GM19099 (cell line): ENCODE results near the gene PPAT.

Experiments used
- POLR2A ChIP-seq: IDR thresholded peaks from 3 replicates; pipeline ENCODE4 v1.6.1; 2011; ENCODE audit warnings: low read depth; ENCODE audit not compliant: insufficient read length; ENCODE audit errors: extremely low read depth

Gene PPAT

DNA sequence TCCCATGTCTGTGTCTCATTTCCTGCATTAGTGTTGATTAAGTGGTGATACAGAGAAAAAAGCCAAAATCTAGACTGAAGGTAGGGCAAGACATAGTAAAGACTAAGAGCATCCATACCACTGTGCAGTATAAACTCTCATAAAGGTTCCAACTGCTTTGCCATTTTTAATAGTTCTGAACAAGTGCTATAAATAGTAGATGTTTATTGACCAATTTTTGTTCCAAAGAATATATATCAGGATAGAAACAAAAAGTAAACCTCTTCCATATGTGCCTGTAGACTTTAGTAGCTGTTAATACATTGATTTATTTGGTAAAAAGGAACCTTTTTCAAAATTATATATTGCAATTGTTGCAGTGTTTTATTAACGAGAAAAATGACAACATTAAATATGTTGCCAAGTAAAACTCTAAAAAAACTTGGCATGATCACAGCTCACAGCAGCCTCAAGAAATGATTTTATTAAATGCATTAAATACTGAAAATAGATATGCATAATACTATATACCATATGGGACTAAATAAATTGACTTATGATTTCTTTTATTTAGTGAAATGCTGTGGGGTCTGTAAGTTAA, 25.8 kb downstream of the PPAT start:
- TF ChIP-seq POLR2A = no peak

DNA sequence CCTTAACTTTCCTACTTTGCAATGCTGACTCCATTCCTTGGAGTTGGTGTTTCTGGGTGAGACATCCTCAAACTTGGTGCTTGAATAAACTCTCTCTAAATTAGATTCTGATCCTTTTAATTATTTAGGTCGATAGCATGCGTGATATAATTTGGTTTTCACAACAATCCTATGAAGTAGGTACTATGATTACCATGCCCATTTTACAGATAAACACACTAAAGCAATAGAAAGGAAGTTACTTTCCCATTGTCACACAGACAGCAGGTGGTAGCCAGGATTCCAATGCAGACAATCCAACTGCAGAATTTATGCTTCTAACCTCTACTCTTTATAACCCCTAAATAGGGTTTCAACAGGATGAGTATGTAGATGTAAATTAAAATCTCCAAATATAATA, 26.4 kb downstream of the PPAT start:
- no peak for TF ChIP-seq POLR2A

DNA sequence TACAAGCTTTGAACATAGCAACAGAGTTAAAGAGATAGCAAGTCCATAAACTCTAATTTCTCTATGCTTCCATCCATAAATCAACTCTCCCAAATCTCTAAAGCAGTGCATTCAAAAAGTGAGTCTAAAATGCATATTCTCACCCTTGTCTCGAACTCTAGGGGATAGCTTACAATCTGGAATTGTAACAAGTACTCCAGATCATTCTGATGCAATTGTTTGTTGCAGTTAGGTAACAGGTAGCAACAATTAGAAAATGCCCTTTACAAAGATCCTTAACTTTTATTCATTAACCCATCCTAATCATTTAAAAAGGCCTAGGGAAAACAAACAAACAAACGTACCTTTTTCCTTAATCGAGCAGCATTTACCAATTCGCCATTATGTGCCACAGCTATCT, 29.3 kb downstream of the PPAT start:
- no peak for TF ChIP-seq POLR2A

DNA sequence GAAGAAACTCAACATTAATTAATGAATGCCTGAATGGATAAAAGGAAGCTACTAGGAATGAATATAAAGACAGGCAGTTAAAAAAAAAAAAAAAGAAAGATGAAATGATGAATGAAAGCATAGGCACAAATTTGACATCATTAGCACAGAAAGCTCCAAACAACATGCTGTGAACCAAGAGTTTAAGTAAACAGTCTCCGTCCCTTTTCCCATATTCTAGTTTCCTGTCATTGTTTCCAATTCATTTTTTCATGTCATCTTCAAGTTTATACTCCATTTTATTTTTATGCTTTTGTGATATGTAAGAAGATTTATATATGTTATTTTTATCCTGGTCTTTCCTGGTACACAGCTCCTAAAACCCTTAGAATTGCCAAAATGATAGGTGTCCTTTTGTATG, 30.4 kb downstream of the PPAT start:
- TF ChIP-seq POLR2A = no peak

DNA sequence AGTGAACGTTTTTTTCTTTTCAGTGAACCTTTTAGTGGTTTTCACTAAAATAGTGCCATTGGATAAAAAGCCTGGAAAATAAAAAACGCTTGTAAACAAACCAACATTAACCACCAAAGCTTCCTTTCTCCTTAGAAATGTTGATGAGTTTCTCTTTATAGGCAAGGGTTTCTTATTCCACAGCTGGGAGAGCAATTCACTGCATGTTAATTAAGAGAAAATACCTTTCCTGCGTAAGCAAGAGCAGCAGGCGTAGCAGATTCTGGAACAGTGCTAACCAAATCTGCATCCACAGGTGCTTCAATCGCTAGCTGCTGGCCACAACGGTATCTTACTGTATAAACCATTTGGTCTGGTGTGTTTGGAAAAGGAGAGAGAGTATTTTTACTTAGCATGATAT, 34.9 kb downstream of the PPAT start:
- no peak for TF ChIP-seq POLR2A

DNA sequence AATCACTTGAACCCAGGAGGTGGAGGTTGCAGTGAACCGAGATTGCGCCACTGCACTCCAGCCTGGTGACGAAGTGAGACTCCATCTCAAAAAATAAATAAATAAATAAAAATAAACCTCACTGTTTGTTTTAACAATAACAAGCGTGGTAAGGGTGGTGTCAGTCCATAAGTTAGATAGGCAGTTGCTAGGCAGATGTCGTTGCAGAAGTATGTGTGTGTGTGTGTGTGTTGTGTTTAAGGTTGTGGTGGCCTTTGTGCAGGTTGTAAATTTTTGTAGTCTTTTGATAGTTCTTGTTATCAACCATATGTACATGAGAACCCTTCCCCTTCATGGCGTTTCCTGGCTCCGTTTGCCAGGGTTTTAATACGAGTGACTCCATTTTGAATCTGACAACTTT, 44.1 kb downstream of the PPAT start:
- no peak for TF ChIP-seq POLR2A

DNA sequence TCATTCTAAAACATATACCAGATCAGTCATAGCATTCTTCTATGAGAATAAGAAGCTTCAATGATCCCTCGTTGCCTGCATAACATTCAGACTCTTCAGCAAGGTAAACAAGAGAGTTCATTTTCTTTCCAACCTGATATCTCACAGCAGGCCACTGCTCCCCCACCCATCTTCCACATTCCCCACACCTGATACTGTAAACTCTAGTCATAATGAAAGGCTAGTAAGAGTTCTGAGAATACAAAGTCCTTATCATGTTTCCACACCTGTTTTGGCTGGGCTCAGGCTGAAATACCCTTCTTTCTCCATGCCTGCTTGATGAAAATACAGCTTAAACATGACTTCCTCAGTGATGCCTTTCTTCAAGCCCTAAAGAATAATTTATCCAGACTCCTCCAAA, 45.9 kb downstream of the PPAT start:
- no peak for TF ChIP-seq POLR2A

DNA sequence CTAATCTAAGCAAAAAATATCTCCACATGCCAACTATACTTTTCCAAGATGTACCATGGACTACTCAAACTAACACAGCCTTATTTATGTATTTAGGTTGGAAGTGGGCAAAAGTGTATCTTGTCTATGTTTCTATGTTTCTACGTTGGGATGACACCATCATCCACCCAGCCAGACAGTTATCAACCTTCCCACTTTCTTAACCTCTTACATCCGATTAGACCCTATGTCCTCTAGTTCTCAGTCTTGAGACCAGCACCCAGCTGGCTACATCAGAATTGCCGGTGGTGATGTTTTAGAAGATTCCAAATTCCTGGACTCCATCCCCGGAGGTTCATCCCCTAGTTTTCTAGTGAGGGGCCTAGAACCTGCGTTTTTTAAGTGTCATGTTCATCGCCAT, 47.1 kb downstream of the PPAT start:
- TF ChIP-seq POLR2A = no peak

DNA sequence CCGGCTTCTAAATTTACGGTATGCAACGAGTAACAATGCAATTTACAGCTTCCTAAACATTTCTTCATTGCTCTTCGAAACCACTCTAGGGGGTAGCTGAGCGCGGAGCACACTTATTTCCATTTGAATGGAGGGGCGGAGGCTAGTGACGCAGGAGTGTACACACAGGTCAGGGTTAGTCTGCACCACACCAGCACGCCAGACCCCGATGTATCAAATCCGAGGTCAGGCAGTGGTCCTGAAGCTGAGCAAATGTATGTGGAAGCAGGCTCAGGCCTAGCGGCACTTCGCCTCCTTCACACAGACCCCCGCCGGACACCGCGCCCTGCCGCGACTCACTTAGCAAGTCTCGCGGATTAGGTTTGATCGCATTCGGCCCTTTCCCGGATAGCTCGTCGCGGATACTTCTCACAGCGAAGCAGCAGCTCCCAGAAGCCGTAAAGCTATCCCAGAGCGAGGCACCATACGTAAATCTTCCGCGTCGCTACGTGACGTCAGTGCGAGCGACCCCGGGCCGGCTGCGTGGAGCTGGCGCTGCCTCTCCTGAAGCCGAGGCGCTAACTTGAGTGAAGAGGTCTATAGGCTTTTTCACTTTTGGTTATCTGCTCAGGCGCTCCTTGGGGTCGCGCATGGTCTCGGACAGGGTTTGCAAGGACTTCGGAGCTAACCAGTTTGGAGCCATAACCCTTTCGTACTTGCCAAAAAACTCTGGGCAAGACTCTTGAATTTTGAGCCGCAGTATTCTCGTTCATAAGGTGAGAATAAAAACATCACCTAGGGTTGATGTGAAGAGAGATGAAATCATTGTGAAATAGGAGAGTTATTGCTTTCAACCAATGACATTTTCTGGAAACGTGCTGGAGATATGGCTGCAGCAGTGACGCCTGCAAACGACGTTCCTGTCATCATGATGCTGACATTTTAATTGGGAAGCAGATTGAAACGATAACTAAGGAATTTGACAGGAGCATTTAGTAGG, 48.1 kb downstream of the PPAT start, which contains the start of gene AASDH:
AASDH (minus strand) TSS at position 469 of the 979 bp plus-strand sequence. CDS start 3,192 bp downstream, outside the sequence.
- TF ChIP-seq POLR2A = peak; percentile 89

DNA sequence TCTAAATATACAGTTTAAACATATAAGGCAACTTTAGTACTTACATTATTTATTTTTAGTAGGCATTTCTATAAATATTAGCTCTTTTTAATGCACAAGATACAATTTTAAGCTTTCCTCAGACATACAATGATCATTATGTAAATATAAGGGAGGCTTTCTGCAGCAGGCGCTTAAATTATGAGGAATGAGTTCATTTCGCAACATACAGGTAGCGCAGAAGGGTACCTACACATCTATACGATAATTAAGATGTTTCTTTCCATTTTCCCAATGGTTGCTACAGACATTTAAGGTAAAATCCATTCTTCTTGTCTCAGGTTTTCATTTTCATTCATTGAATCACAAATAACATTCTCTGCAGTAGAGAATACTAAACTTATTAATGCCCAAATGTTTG, 49.3 kb downstream of the PPAT start:
- no peak for TF ChIP-seq POLR2A

DNA sequence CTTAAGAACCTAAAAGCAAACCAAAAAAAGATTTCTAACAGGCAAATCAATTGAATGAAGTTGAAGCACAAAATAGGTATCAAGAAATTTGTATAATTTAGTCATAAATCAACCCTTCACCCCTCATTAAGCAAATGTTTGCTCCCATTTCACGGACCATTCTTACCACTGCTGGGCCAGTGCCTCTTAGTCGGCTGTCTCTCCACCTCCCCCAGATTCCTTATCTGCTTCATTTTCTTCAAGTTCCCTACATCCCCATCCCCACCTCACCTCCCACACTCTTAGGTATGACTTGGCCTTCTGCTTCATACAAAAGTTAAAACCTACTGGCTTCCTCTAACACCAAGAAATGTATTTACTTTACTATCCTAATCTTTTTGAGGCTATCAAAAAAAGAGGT, 60.0 kb downstream of the PPAT start:
- no peak for TF ChIP-seq POLR2A

DNA sequence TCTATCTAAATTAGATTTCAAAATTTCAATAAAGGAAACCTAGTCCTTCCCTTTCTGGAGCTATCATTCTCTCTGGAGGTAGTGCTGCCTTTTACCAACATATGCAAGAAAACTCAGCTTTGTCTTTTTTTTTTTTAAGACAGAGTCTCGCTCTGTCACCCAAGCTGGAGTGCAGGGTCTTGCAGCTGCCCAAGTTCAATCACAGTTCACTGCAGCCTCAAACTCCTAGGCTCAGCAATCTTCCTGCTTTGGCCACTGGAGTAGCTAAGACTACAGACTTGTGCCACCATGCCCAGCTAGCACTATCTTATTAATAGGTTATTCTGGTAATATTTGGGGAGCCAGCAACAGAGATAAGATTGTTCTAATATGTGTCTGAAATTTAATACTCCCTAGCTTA, 60.5 kb downstream of the PPAT start:
- no peak for TF ChIP-seq POLR2A

DNA sequence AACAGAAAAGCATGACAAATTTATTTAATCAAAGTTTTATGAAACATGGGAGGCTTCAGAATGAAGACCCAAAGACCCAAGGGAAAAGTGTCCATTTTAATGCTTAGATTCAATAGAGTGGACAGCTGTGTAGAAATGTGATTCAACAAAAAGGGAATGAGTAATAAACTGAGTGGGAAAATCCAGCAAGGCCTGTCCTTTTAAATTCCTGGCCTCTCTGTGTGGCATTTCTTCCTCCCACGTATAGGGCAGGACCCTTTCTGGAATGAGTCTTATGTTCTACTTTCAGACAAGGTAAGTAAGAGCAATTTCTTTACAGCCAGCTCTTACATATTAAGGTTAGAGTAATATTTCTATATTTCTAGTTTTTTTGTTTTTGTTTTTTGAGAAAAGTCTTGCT, 62.6 kb downstream of the PPAT start:
- TF ChIP-seq POLR2A = no peak

DNA sequence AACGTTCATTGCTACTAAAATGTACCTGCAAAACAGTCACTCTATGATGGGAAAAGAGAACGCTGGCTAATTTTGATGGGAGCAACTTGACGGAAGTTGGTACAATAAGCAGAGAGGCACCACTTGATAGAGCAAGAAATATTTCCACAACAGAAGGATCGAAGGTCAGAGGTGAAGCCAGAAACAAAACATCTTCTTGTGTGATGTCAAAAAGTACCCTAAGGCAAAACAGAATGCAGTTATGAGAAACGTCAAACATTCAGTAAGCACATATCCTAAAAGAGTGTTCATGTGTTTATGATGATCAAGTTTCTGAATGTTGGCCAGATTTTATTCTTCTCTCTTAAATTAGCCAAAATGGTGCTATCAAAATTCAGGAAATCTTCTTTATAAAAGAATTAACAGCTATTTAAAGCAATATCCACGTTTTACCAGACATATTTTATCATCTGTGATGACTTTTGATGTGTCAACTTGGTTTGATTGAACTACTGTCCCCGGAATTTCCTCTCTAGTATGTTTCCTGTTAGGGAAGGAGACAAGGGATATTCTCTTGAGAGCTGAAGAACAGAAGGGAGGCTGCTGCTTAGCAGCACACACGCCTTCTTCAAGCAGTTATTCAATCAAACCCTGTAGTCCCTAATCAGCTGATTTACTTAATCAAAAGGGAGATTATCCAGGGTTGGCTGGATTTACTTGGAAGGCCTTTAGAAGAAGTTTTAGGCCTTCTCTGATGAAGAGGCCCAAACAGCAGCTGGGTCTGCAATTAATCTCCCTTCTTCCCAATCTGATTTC, 63.8 kb downstream of the PPAT start:
- TF ChIP-seq POLR2A = no peak

DNA sequence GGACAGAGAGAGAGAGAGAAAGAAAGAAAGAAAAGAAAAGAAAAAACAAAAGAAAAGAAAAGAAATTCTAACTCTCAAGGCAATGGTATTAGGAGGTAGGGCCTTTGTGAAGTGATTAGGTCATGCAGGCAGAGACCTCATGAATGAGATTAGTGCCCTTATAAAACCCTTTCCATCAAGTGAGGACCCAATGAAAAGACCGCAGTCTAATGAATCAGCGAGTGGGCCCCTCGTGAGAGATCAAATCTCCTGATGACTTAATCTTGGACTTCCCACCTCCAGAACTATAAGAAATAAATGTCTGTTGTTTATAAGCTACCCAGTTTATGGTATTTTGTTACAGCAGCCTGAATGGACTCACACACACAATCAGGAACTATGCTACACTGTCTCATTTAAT, 65.0 kb downstream of the PPAT start:
- no peak for TF ChIP-seq POLR2A
